Loucy (cell line): ENCODE measurements around the gene NUP85.

Source experiments
- H2AFZ ChIP-seq: fragments of 200-600 bp; sonication (generic); 2 replicates; pipeline ENCODE4 v1.6.0; 2016; ENCODE audit warnings: antibody characterized with exemption, mild to moderate bottlenecking, low read length, moderate library complexity
- H3F3A ChIP-seq: fragments of 200-600 bp; 2 replicates; pipeline ENCODE4 v1.6.0; 2016; ENCODE audit warnings: antibody characterized with exemption, low read depth, mild to moderate bottlenecking
- H3K27me3 ChIP-seq: fragments of 200-600 bp; sonication (generic); 2 replicates; pipeline ENCODE4 v1.6.1; 2014; ENCODE audit warnings: low read length, mild to moderate bottlenecking; ENCODE audit not compliant: insufficient read depth, poor library complexity, severe bottlenecking
- H3K36me3 ChIP-seq: fragments of 200-600 bp; sonication (generic); 2 replicates; pipeline ENCODE4 v1.6.1; 2016; ENCODE audit warnings: low read length; ENCODE audit not compliant: insufficient read depth
- H3K4me1 ChIP-seq: fragments of 200-600 bp; sonication (generic); 2 replicates; pipeline ENCODE4 v1.5.1; 2014; ENCODE audit warnings: low read length, mild to moderate bottlenecking; ENCODE audit not compliant: insufficient read depth, poor library complexity, severe bottlenecking
- H3K4me2 ChIP-seq: fragments of 200-600 bp; sonication (generic); 2 replicates; pipeline ENCODE4 v1.6.0; 2014; ENCODE audit warnings: antibody characterized with exemption, low read length, low read depth, mild to moderate bottlenecking; ENCODE audit not compliant: poor library complexity, severe bottlenecking
- H3K4me3 ChIP-seq: fragments of 200-600 bp; sonication (generic); 2 replicates; pipeline ENCODE4 v1.5.1; 2014; ENCODE audit warnings: low read length, mild to moderate bottlenecking, mixed read lengths; ENCODE audit not compliant: poor library complexity, severe bottlenecking
- H3K79me2 ChIP-seq: fragments of 200-600 bp; sonication (generic); 2 replicates; pipeline ENCODE4 v1.6.1; 2014; ENCODE audit warnings: low read length; ENCODE audit not compliant: insufficient read depth
- H3K9ac ChIP-seq: fragments of 200-600 bp; sonication (generic); 2 replicates; pipeline ENCODE4 v1.6.0; 2014; ENCODE audit warnings: mild to moderate bottlenecking, low read depth, low read length, moderate library complexity; ENCODE audit not compliant: poor library complexity, severe bottlenecking
- H3K9me2 ChIP-seq: fragments of 200-600 bp; sonication (generic); replicated peaks from 2 replicates; pipeline ENCODE4 v1.6.1; 2016; ENCODE audit warnings: low read depth, low read length, mixed read lengths
- H3K9me3 ChIP-seq: fragments of 200-600 bp; sonication (generic); 2 replicates; pipeline ENCODE4 v1.6.1; 2014; ENCODE audit warnings: mild to moderate bottlenecking, antibody characterized with exemption, low read length, low read depth; ENCODE audit not compliant: insufficient read depth
- H4K20me1 ChIP-seq: fragments of 200-600 bp; sonication (generic); 2 replicates; pipeline ENCODE4 v1.6.0; 2014; ENCODE audit warnings: antibody characterized with exemption, low read length, mild to moderate bottlenecking; ENCODE audit not compliant: insufficient read depth, poor library complexity, severe bottlenecking
- CTCF ChIP-seq: fragments of 200-600 bp; sonication (generic); conservative IDR thresholded peaks from 2 replicates; pipeline ENCODE4 v1.5.1; 2014; ENCODE audit warnings: mild to moderate bottlenecking, antibody characterized with exemption, low read length
- EZH2phosphoT487 ChIP-seq: fragments of 200-600 bp; IDR thresholded peaks from 2 replicates; pipeline ENCODE4 v1.6.1; 2018; ENCODE audit warnings: antibody characterized with exemption, mild to moderate bottlenecking, moderate library complexity, borderline replicate concordance

NUP85 gene

GRCh38 chr17:75244133-75244866, 38.8 kb downstream of the NUP85 start:
- H3K9ac ChIP-seq, result no peak overlapping the region
- no peak overlapping the region for H3K4me3 ChIP-seq
- no peaks in the 10 kb centered on the region for H3K27me3 ChIP-seq
- no peaks in the 10 kb centered on the region for H3K79me2 ChIP-seq
- TF ChIP-seq CTCF (no peak), EZH2phosphoT487 (no peak)
- no peaks in the 10 kb centered on the region for H3K9me2 ChIP-seq
- no peaks in the 10 kb centered on the region for H3F3A ChIP-seq
- H3K4me1 ChIP-seq, result no peaks in the 10 kb centered on the region
- H3K9me3 ChIP-seq, result no peaks in the 10 kb centered on the region
- H3K4me2 ChIP-seq, result no peak overlapping the region
- H3K36me3 ChIP-seq, result peaks cover 71% of the 10 kb centered on the region; the same call in 1 of the 2 replicates
- no peak overlapping the region for H2AFZ ChIP-seq
- no peaks in the 10 kb centered on the region for H4K20me1 ChIP-seq

- Histone ChIP-seq H3K4me1 (no peaks in the 10 kb centered on the region), H2AFZ (no peak overlapping the region)
These were observed 39.5 kb downstream of the NUP85 start for GRCh38 chr17:75245011-75245410.

GRCh38 chr17:75246404-75246803, 40.9 kb downstream of the NUP85 start:
- no peaks in the 10 kb centered on the region for H3K4me1 ChIP-seq

More at GRCh38 chr17:75245011-75245410, 39.5 kb downstream of the NUP85 start:
- H3K9ac ChIP-seq, result no peak overlapping the region
- no peak overlapping the region for H3K4me3 ChIP-seq
- no peaks in the 10 kb centered on the region for H4K20me1 ChIP-seq
- H3F3A ChIP-seq, result no peaks in the 10 kb centered on the region
- H3K36me3 ChIP-seq, result peaks cover 66% of the 10 kb centered on the region; the same call in 1 of the 2 replicates
- no peak for TF ChIP-seq CTCF
- TF ChIP-seq EZH2phosphoT487, result no peak
- no peak overlapping the region for H3K4me2 ChIP-seq
- H3K27me3 ChIP-seq, result no peaks in the 10 kb centered on the region
- no peaks in the 10 kb centered on the region for H3K9me3 ChIP-seq
- no peaks in the 10 kb centered on the region for H3K9me2 ChIP-seq
- peaks cover 7% of the 10 kb centered on the region; the same call in 1 of the 2 replicates for H3K79me2 ChIP-seq

More at GRCh38 chr17:75246404-75246803, 40.9 kb downstream of the NUP85 start:
- Histone ChIP-seq H3K36me3 (peaks cover 54% of the 10 kb centered on the region; the same call in 1 of the 2 replicates), H3F3A (no peaks in the 10 kb centered on the region), H3K79me2 (peaks cover 17% of the 10 kb centered on the region; the same call in 1 of the 2 replicates), H3K9me2 (no peaks in the 10 kb centered on the region), H3K4me3 (no peak overlapping the region), H4K20me1 (no peaks in the 10 kb centered on the region), H3K27me3 (no peaks in the 10 kb centered on the region), H2AFZ (no peak overlapping the region), H3K9ac (no peak overlapping the region), H3K9me3 (no peaks in the 10 kb centered on the region), H3K4me2 (no peak overlapping the region)
- TF ChIP-seq EZH2phosphoT487 (no peak), CTCF (no peak)
